DND-41 (cell line): ENCODE results near the gene PLEKHM3.

Source experiments
- ATAC-seq: fragments of 200-7000 bp; cut with Tn5 transposase; 3 replicates; pipeline ENCODE4 v1.9.1; 2021; ENCODE audit warnings: low read depth; ENCODE audit not compliant: insufficient read depth
- DNase-seq: peaks from one replicate; pipeline ENCODE4 v3.0.0-alpha.2; 2020
- H2AFZ ChIP-seq: 2 replicates; pipeline ENCODE4 v1.6.0; 2012; ENCODE audit warnings: low read depth, low read length
- H3K27ac ChIP-seq: 2 replicates; pipeline ENCODE4 v1.5.1; 2012; ENCODE audit warnings: low read length, inconsistent platforms
- H3K27me3 ChIP-seq: fragments of 200-600 bp; sonication (generic); 2 replicates; pipeline ENCODE4 v1.6.0; 2012; ENCODE audit warnings: low read length, mild to moderate bottlenecking, inconsistent platforms; ENCODE audit not compliant: insufficient read depth, poor library complexity
- H3K36me3 ChIP-seq: 2 replicates; pipeline ENCODE4 v1.5.1; 2012; ENCODE audit warnings: low read length, inconsistent platforms; ENCODE audit not compliant: insufficient read depth
- H3K4me1 ChIP-seq: 2 replicates; pipeline ENCODE4 v1.5.1; 2012; ENCODE audit warnings: mild to moderate bottlenecking, low read length; ENCODE audit not compliant: insufficient read depth
- H3K4me2 ChIP-seq: 2 replicates; pipeline ENCODE4 v1.6.0; 2012; ENCODE audit warnings: mild to moderate bottlenecking, moderate library complexity, low read length, inconsistent platforms; ENCODE audit not compliant: insufficient read depth
- H3K4me3 ChIP-seq, 2 experiments: fragments of 200-600 bp in 1 of 2; shearing (Covaris generic) in 1 of 2; 2 replicates each; pipeline ENCODE4 v1.5.1; 2012 to 2016; ENCODE audit warnings: inconsistent platforms in 2 of 2, low read length in 2 of 2, mild to moderate bottlenecking in 2 of 2, low read depth in 1 of 2, moderate library complexity in 1 of 2
- H3K79me2 ChIP-seq: 2 replicates; pipeline ENCODE4 v1.6.0; 2012; ENCODE audit warnings: low read length, inconsistent platforms; ENCODE audit not compliant: insufficient read depth
- H3K9ac ChIP-seq: 2 replicates; pipeline ENCODE4 v1.6.0; 2012; ENCODE audit warnings: low read depth, mild to moderate bottlenecking, inconsistent platforms, low read length, moderate library complexity
- H3K9me3 ChIP-seq: 2 replicates; pipeline ENCODE4 v1.5.1; 2012; ENCODE audit warnings: low read length, moderate library complexity, mild to moderate bottlenecking, inconsistent platforms; ENCODE audit not compliant: insufficient read depth, severe bottlenecking
- H4K20me1 ChIP-seq: 2 replicates; pipeline ENCODE4 v1.6.0; 2012; ENCODE audit warnings: low read length; ENCODE audit not compliant: insufficient read depth
- CTCF ChIP-seq: IDR thresholded peaks from 2 replicates; pipeline ENCODE4 v1.5.1; 2012; ENCODE audit warnings: borderline replicate concordance, low read length, moderate library complexity, mild to moderate bottlenecking; ENCODE audit not compliant: poor library complexity, severe bottlenecking; ENCODE audit errors: extremely low read depth
- EZH2 ChIP-seq: IDR thresholded peaks from 3 replicates; pipeline ENCODE4 v1.6.1; 2012; ENCODE audit warnings: borderline replicate concordance, low read depth, mild to moderate bottlenecking, moderate library complexity, low read length, inconsistent platforms; ENCODE audit not compliant: severe bottlenecking

PLEKHM3 gene

GRCh38 chr2:208001924-208002323 is 23.4 kb downstream of the PLEKHM3 start:
- Histone ChIP-seq H3K36me3 (0 out of 2 replicates have a peak, but pooled peaks cover 8% of the 10 kb centered on the region), H3K27me3 (no peaks in the 10 kb centered on the region), H2AFZ (no peak overlapping the region), H4K20me1 (no peaks in the 10 kb centered on the region), H3K79me2 (0 out of 2 replicates have a peak, but pooled peaks cover 2% of the 10 kb centered on the region), H3K9ac (no peak overlapping the region), H3K4me3 (no peak overlapping the region), H3K4me2 (no peak overlapping the region), H3K4me1 (no peaks in the 10 kb centered on the region), H3K9me3 (no peaks in the 10 kb centered on the region), H3K27ac (no peak overlapping the region)
- DNase-seq: no peak
- ATAC-seq: no peak
- no peak for TF ChIP-seq CTCF
- TF ChIP-seq EZH2: no peak

GRCh38 chr2:208000701-208001395 is 24.5 kb downstream of the PLEKHM3 start:
- no peak overlapping the region for H3K4me2 ChIP-seq
- no peak overlapping the region for H3K9ac ChIP-seq
- TF ChIP-seq EZH2 (no peak), CTCF (no peak)
- H3K27me3 ChIP-seq: no peaks in the 10 kb centered on the region
- H3K9me3 ChIP-seq: no peaks in the 10 kb centered on the region
- 0 out of 2 replicates have a peak, but pooled peaks cover 2% of the 10 kb centered on the region for H3K79me2 ChIP-seq
- DNase-seq: no peak
- H2AFZ ChIP-seq: no peak overlapping the region
- 0 out of 2 replicates have a peak, but pooled peaks cover 8% of the 10 kb centered on the region for H3K36me3 ChIP-seq
- H3K4me3 ChIP-seq: no peak overlapping the region
- H3K4me1 ChIP-seq: no peaks in the 10 kb centered on the region
- no peaks in the 10 kb centered on the region for H4K20me1 ChIP-seq
- no peak for ATAC-seq
- no peak overlapping the region for H3K27ac ChIP-seq

GRCh38 chr2:207996848-207997247 is 28.5 kb downstream of the PLEKHM3 start:
- Histone ChIP-seq H3K4me1 (no peaks in the 10 kb centered on the region), H2AFZ (no peak overlapping the region), H3K27ac (no peak overlapping the region), H3K4me3 (no peak overlapping the region), H3K27me3 (no peaks in the 10 kb centered on the region), H3K4me2 (no peak overlapping the region), H3K9ac (no peak overlapping the region), H3K9me3 (no peaks in the 10 kb centered on the region), H3K36me3 (0 out of 2 replicates have a peak, but pooled peaks cover 8% of the 10 kb centered on the region), H4K20me1 (no peaks in the 10 kb centered on the region), H3K79me2 (no peaks in the 10 kb centered on the region)
- DNase-seq: no peak
- TF ChIP-seq CTCF (no peak), EZH2 (no peak)
- no peak for ATAC-seq
